ENCODE measurements around the gene TSPAN5. TPM values are rescaled to one million over a fixed set of nuclear protein-coding genes. Genes with fewer than 3 reads are reported as not detected.
A peak's percentile ranks its signal among the peaks of the same experiment; 100 is the strongest.
"Not testable (repeated sequence)": the region's sequence is repeated elsewhere in the genome, so short reads cannot be mapped to it uniquely, and the experiment has no call there.

TSPAN5 gene
- total RNA-seq, 1 donor from 2014 or later = 21.1 TPM

GRCh38 chr4:98473046-98473445 lies 185.4 kb downstream of the TSPAN5 start:
- Mint-ChIP-seq H3K27ac (no peak overlapping the region), H3K27me3 (ENCODE audit: low read depth) (no peaks in the 10 kb centered on the region), H3K4me3 (ENCODE audit: low read depth) (no peak overlapping the region), H3K36me3 (ENCODE audit: low read depth) (peaks cover 78% of the 10 kb centered on the region), H3K4me1 (ENCODE audit: low read depth) (peaks cover 48% of the 10 kb centered on the region), H3K9me3 (no peaks in the 10 kb centered on the region)
- no peak for DNase-seq (ENCODE audit: low spot score)
- intact Hi-C loops (cut with micrococcal nuclease) = no loop called here

GRCh38 chr4:98470831-98471230 lies 187.6 kb downstream of the TSPAN5 start:
- DNase-seq (ENCODE audit: low spot score) = no peak
- intact Hi-C loops (cut with micrococcal nuclease) = no loop called here
- Mint-ChIP-seq H3K27me3 (ENCODE audit: low read depth) (no peaks in the 10 kb centered on the region), H3K36me3 (ENCODE audit: low read depth) (peaks cover 60% of the 10 kb centered on the region), H3K9me3 (no peaks in the 10 kb centered on the region), H3K4me3 (ENCODE audit: low read depth) (no peak overlapping the region), H3K27ac (no peak overlapping the region), H3K4me1 (ENCODE audit: low read depth) (peaks cover 49% of the 10 kb centered on the region)

- Mint-ChIP-seq H3K36me3 (ENCODE audit: low read depth) (peaks cover 57% of the 10 kb centered on the region), H3K9me3 (no peaks in the 10 kb centered on the region), H3K27me3 (ENCODE audit: low read depth) (no peaks in the 10 kb centered on the region), H3K27ac (no peak overlapping the region), H3K4me1 (ENCODE audit: low read depth) (peaks cover 50% of the 10 kb centered on the region), H3K4me3 (ENCODE audit: low read depth) (no peak overlapping the region)
- DNase-seq (ENCODE audit: low spot score) = no peak
- intact Hi-C loops (cut with micrococcal nuclease) = no loop called here
These were observed 188.0 kb downstream of the TSPAN5 start for GRCh38 chr4:98470366-98470765.

- no peak for DNase-seq (ENCODE audit: low spot score)
- intact Hi-C loops (cut with micrococcal nuclease) = loop anchor here (5.0 to 10.0 kb wide), 6 partner anchors 45 to 935 kb away; partner anchors contain the start of genes EIF4E and STPG2
- H3K27me3 Mint-ChIP-seq (ENCODE audit: low read depth) = no peaks in the 10 kb centered on the region
- peaks cover 51% of the 10 kb centered on the region for H3K36me3 Mint-ChIP-seq (ENCODE audit: low read depth)
- no peak overlapping the region for H3K27ac Mint-ChIP-seq
- H3K4me3 Mint-ChIP-seq (ENCODE audit: low read depth) = no peak overlapping the region
- H3K9me3 Mint-ChIP-seq = no peaks in the 10 kb centered on the region
- H3K4me1 Mint-ChIP-seq (ENCODE audit: low read depth) = peaks cover 46% of the 10 kb centered on the region
These were observed 188.6 kb downstream of the TSPAN5 start for GRCh38 chr4:98469771-98470170.

GRCh38 chr4:98468709-98469108 lies 189.7 kb downstream of the TSPAN5 start:
- Mint-ChIP-seq H3K9me3 (no peaks in the 10 kb centered on the region), H3K4me3 (ENCODE audit: low read depth) (no peak overlapping the region), H3K36me3 (ENCODE audit: low read depth) (peaks cover 42% of the 10 kb centered on the region), H3K27ac (no peak overlapping the region), H3K27me3 (ENCODE audit: low read depth) (no peaks in the 10 kb centered on the region), H3K4me1 (ENCODE audit: low read depth) (peaks cover 44% of the 10 kb centered on the region)
- intact Hi-C loops (cut with micrococcal nuclease) = loop anchor here (5.0 to 10.0 kb wide), 6 partner anchors 46 to 936 kb away; partner anchors contain the start of genes EIF4E and STPG2
- DNase-seq (ENCODE audit: low spot score) = no peak

- Mint-ChIP-seq H3K4me1 (ENCODE audit: low read depth) (peaks cover 39% of the 10 kb centered on the region), H3K36me3 (ENCODE audit: low read depth) (peaks cover 34% of the 10 kb centered on the region), H3K27me3 (ENCODE audit: low read depth) (no peaks in the 10 kb centered on the region), H3K4me3 (ENCODE audit: low read depth) (peak overlapping the region; percentile 62), H3K9me3 (no peaks in the 10 kb centered on the region), H3K27ac (no peak overlapping the region)
- intact Hi-C loops (cut with micrococcal nuclease) = loop anchor here (1.0 to 10.0 kb wide), 7 partner anchors 47 to 937 kb away; partner anchors contain the start of genes EIF4E and STPG2
- DNase-seq (ENCODE audit: low spot score) = peak; percentile 66
These were observed 190.8 kb downstream of the TSPAN5 start for GRCh38 chr4:98467627-98468072.

GRCh38 chr4:98466868-98467599 lies 191.4 kb downstream of the TSPAN5 start:
- intact Hi-C loops (cut with micrococcal nuclease) = loop anchor here (1.0 to 10.0 kb wide), 7 partner anchors 48 to 938 kb away; partner anchors contain the start of genes EIF4E and STPG2
- no peak overlapping the region for H3K4me3 Mint-ChIP-seq (ENCODE audit: low read depth)

GRCh38 chr4:98462487-98462886 lies 195.9 kb downstream of the TSPAN5 start:
- DNase-seq (ENCODE audit: low spot score) = no peak
- no peak overlapping the region for H3K4me3 Mint-ChIP-seq (ENCODE audit: low read depth)
- peaks cover 19% of the 10 kb centered on the region for H3K36me3 Mint-ChIP-seq (ENCODE audit: low read depth)
- peaks cover 17% of the 10 kb centered on the region for H3K4me1 Mint-ChIP-seq (ENCODE audit: low read depth)
- no peak overlapping the region for H3K27ac Mint-ChIP-seq
- H3K27me3 Mint-ChIP-seq (ENCODE audit: low read depth) = no peaks in the 10 kb centered on the region
- H3K9me3 Mint-ChIP-seq = peaks cover 34% of the 10 kb centered on the region
- intact Hi-C loops (cut with micrococcal nuclease) = loop anchor here (10.0 kb wide), 3 partner anchors 52 to 942 kb away; no protein-coding TSS in a partner anchor

More at GRCh38 chr4:98466868-98467599, 191.4 kb downstream of the TSPAN5 start:
- peaks cover 29% of the 10 kb centered on the region for H3K36me3 Mint-ChIP-seq (ENCODE audit: low read depth)
- H3K4me1 Mint-ChIP-seq (ENCODE audit: low read depth) = peaks cover 38% of the 10 kb centered on the region
- H3K9me3 Mint-ChIP-seq = peaks cover 2% of the 10 kb centered on the region
- no peak overlapping the region for H3K27ac Mint-ChIP-seq
- no peak for DNase-seq (ENCODE audit: low spot score)
- H3K27me3 Mint-ChIP-seq (ENCODE audit: low read depth) = no peaks in the 10 kb centered on the region

- intact Hi-C loops (cut with micrococcal nuclease) = loop anchor here (10.0 kb wide), 3 partner anchors 54 to 944 kb away; no protein-coding TSS in a partner anchor
- peaks cover 25% of the 10 kb centered on the region for H3K36me3 Mint-ChIP-seq (ENCODE audit: low read depth)
- peaks cover 12% of the 10 kb centered on the region for H3K4me1 Mint-ChIP-seq (ENCODE audit: low read depth)
- peaks cover 37% of the 10 kb centered on the region for H3K9me3 Mint-ChIP-seq
- not testable (repeated sequence) for H3K27me3 Mint-ChIP-seq (ENCODE audit: low read depth); DNase-seq (ENCODE audit: low spot score); H3K4me3 Mint-ChIP-seq (ENCODE audit: low read depth); H3K27ac Mint-ChIP-seq
These were observed 197.1 kb downstream of the TSPAN5 start for GRCh38 chr4:98461121-98461865.

GRCh38 chr4:98457422-98457821 lies 201.0 kb downstream of the TSPAN5 start:
- DNase-seq (ENCODE audit: low spot score); H3K27me3 Mint-ChIP-seq (ENCODE audit: low read depth); H3K27ac Mint-ChIP-seq; intact Hi-C loops (cut with micrococcal nuclease); H3K4me3 Mint-ChIP-seq (ENCODE audit: low read depth): not testable (repeated sequence)
- peaks cover 12% of the 10 kb centered on the region for H3K4me1 Mint-ChIP-seq (ENCODE audit: low read depth)
- peaks cover 42% of the 10 kb centered on the region for H3K36me3 Mint-ChIP-seq (ENCODE audit: low read depth)
- H3K9me3 Mint-ChIP-seq = peaks cover 66% of the 10 kb centered on the region

- H3K27me3 Mint-ChIP-seq (ENCODE audit: low read depth) = no peaks in the 10 kb centered on the region
- peaks cover 33% of the 10 kb centered on the region for H3K9me3 Mint-ChIP-seq
- DNase-seq (ENCODE audit: low spot score) = no peak
- intact Hi-C loops (cut with micrococcal nuclease) = no loop called here
- H3K27ac Mint-ChIP-seq = no peak overlapping the region
- H3K4me3 Mint-ChIP-seq (ENCODE audit: low read depth) = no peak overlapping the region
- peaks cover 32% of the 10 kb centered on the region for H3K4me1 Mint-ChIP-seq (ENCODE audit: low read depth)
- H3K36me3 Mint-ChIP-seq (ENCODE audit: low read depth) = peaks cover 22% of the 10 kb centered on the region
These were observed 206.3 kb downstream of the TSPAN5 start for GRCh38 chr4:98452091-98452490.

- intact Hi-C loops (cut with micrococcal nuclease) = loop anchor here (10.0 kb wide), 2 partner anchors 476 to 546 kb away; partner anchors contain the start of genes EIF4E and METAP1
- Mint-ChIP-seq H3K36me3 (ENCODE audit: low read depth) (peaks cover 26% of the 10 kb centered on the region), H3K4me1 (ENCODE audit: low read depth) (peaks cover 47% of the 10 kb centered on the region), H3K9me3 (peaks cover 16% of the 10 kb centered on the region), H3K27me3 (ENCODE audit: low read depth) (no peaks in the 10 kb centered on the region), H3K4me3 (ENCODE audit: low read depth) (no peak overlapping the region), H3K27ac (no peak overlapping the region)
- peak; percentile 28 for DNase-seq (ENCODE audit: low spot score)
These were observed 209.5 kb downstream of the TSPAN5 start for GRCh38 chr4:98448908-98449307.
